WTC11 (cell line): Measurements from ENCODE around the gene ABCA3. TPM values are rescaled to one million over a fixed set of nuclear protein-coding genes. Genes with fewer than 3 reads are reported as not detected.

Experiments used
- ATAC-seq: fragments of 200-7000 bp; cut with Tn5 transposase; 2 replicates; pipeline ENCODE4 v1.10.0; 2021; ENCODE audit warnings: mild to moderate bottlenecking, moderate library complexity
- CTCF ChIA-PET: fragments of 300-600 bp; sonication (Branson Sonifier 250); formaldehyde crosslinking; loops from one replicate; lab custom pipeline; 2021; ENCODE audit warnings: antibody characterized with exemption; lab: Charles Lee
- POLR2A ChIA-PET: fragments of 350-600 bp; sonication (Branson Sonifier 250); formaldehyde crosslinking; loops from one replicate; lab custom pipeline; 2021; ENCODE audit warnings: antibody characterized with exemption; lab: Charles Lee
- DNase-seq: peaks from one replicate; pipeline ENCODE4 v3.0.0; 2021; ENCODE audit warnings: low spot score
- H3K27ac Mint-ChIP-seq: 2 replicates; pipeline ENCODE4 v1.8.0; 2021; ENCODE audit warnings: mixed read lengths
- H3K27me3 Mint-ChIP-seq: 2 replicates; pipeline ENCODE4 v1.8.0; 2021; ENCODE audit warnings: low read depth, mild to moderate bottlenecking, moderate library complexity, mixed read lengths
- H3K36me3 Mint-ChIP-seq: 2 replicates; pipeline ENCODE4 v1.8.0; 2021; ENCODE audit warnings: mixed read lengths
- H3K4me1 Mint-ChIP-seq: 2 replicates; pipeline ENCODE4 v1.8.0; 2022; ENCODE audit warnings: mixed read lengths
- H3K4me3 Mint-ChIP-seq: 2 replicates; pipeline ENCODE4 v1.8.0; 2021; ENCODE audit warnings: mild to moderate bottlenecking, moderate library complexity, mixed read lengths
- H3K9me3 Mint-ChIP-seq: 2 replicates; pipeline ENCODE4 v1.8.0; 2021; ENCODE audit warnings: mixed read lengths
- AFF4 ChIP-seq: sonication (generic); formaldehyde crosslinking; IDR thresholded peaks from 2 replicates; pipeline ENCODE4 v1.8.1; 2023; ENCODE audit warnings: mild to moderate bottlenecking, missing genetic modification reagents, borderline replicate concordance
- ATF1 ChIP-seq: sonication (generic); formaldehyde crosslinking; IDR thresholded peaks from 2 replicates; pipeline ENCODE4 v1.8.1; 2023; ENCODE audit warnings: mild to moderate bottlenecking, moderate library complexity, missing genetic modification reagents
- CBFB ChIP-seq: sonication (generic); formaldehyde crosslinking; IDR thresholded peaks from 2 replicates; pipeline ENCODE4 v1.8.1; 2022; ENCODE audit warnings: mild to moderate bottlenecking, low read depth, missing genetic modification reagents
- CDX4 ChIP-seq: fragments of 250-450 bp; sonication (Bioruptor Pico); IDR thresholded peaks from 2 replicates; pipeline ENCODE4 v1.9.0; 2021; ENCODE audit warnings: moderate library complexity, mild to moderate bottlenecking, inconsistent platforms, borderline replicate concordance
- EMX1 ChIP-seq: fragments of 250-450 bp; sonication (Bioruptor Pico); IDR thresholded peaks from 2 replicates; pipeline ENCODE4 v1.8.0; 2021; ENCODE audit warnings: mild to moderate bottlenecking
- FOXK1 ChIP-seq: sonication (generic); formaldehyde crosslinking; IDR thresholded peaks from 2 replicates; pipeline ENCODE4 v1.8.0; 2022; ENCODE audit warnings: mild to moderate bottlenecking, moderate library complexity, missing genetic modification reagents
- FOXP1 ChIP-seq: sonication (generic); formaldehyde crosslinking; IDR thresholded peaks from 2 replicates; pipeline ENCODE4 v1.8.0; 2022; ENCODE audit warnings: missing genetic modification reagents, mild to moderate bottlenecking, moderate library complexity, borderline replicate concordance
- GABPB1 ChIP-seq: sonication (generic); formaldehyde crosslinking; IDR thresholded peaks from 2 replicates; pipeline ENCODE4 v1.8.1; 2023; ENCODE audit warnings: mild to moderate bottlenecking, missing genetic modification reagents
- NR2C2 ChIP-seq: sonication (generic); formaldehyde crosslinking; IDR thresholded peaks from 2 replicates; pipeline ENCODE4 v1.8.0; 2022; ENCODE audit warnings: mild to moderate bottlenecking, missing genetic modification reagents
- SMAD3 ChIP-seq: sonication (generic); formaldehyde crosslinking; IDR thresholded peaks from 2 replicates; pipeline ENCODE4 v1.8.0; 2022; ENCODE audit warnings: missing genetic modification reagents, mild to moderate bottlenecking, borderline replicate concordance
- SOX15 ChIP-seq: fragments of 250-450 bp; sonication (Bioruptor Pico); IDR thresholded peaks from 2 replicates; pipeline ENCODE4 v1.9.0; 2021; ENCODE audit warnings: mild to moderate bottlenecking
- TP53 ChIP-seq: sonication (generic); formaldehyde crosslinking; IDR thresholded peaks from 2 replicates; pipeline ENCODE4 v1.8.1; 2023; ENCODE audit warnings: mild to moderate bottlenecking, missing genetic modification reagents
- ZNF423 ChIP-seq: fragments of 250-450 bp; sonication (Bioruptor Pico); IDR thresholded peaks from 2 replicates; pipeline ENCODE4 v2.1.2; 2022; ENCODE audit warnings: mild to moderate bottlenecking, moderate library complexity
- total RNA-seq: library from RNA; stranded (reverse); gene quantifications from 3 replicates; pipeline ENCODE4 v1.2.3, GENCODE V29; 2021
- TF ChIP-seq, protein P1 (sequence below): fragments of 250-450 bp; sonication (Bioruptor Pico); IDR thresholded peaks from 2 replicates; pipeline ENCODE4 v1.8.0; 2021; ENCODE audit warnings: mild to moderate bottlenecking
- TF ChIP-seq, protein P2 (sequence below): sonication (generic); formaldehyde crosslinking; IDR thresholded peaks from 2 replicates; pipeline ENCODE4 v1.8.1; 2023; ENCODE audit warnings: mild to moderate bottlenecking, missing genetic modification reagents, moderate library complexity
- TF ChIP-seq, protein P3 (sequence below): sonication (generic); formaldehyde crosslinking; IDR thresholded peaks from 2 replicates; pipeline ENCODE4 v1.8.0; 2022; ENCODE audit warnings: mild to moderate bottlenecking, missing genetic modification reagents
- TF ChIP-seq, protein P4 (sequence below): sonication (generic); formaldehyde crosslinking; IDR thresholded peaks from 2 replicates; pipeline ENCODE4 v1.8.0; 2022; ENCODE audit warnings: mild to moderate bottlenecking, missing genetic modification reagents

Gene ABCA3
- total RNA-seq, 1 experiment from 2014 or later, result 12.1 TPM

GRCh38 chr16:2238838-2239675, 101.5 kb downstream of the ABCA3 start:
- no peaks in the 10 kb centered on the region for H3K9me3 Mint-ChIP-seq
- no peak overlapping the region for H3K4me3 Mint-ChIP-seq
- no peak for TF ChIP-seq EMX1 (CRISPR knock-in tag)
- TF ChIP-seq, protein P1, sequence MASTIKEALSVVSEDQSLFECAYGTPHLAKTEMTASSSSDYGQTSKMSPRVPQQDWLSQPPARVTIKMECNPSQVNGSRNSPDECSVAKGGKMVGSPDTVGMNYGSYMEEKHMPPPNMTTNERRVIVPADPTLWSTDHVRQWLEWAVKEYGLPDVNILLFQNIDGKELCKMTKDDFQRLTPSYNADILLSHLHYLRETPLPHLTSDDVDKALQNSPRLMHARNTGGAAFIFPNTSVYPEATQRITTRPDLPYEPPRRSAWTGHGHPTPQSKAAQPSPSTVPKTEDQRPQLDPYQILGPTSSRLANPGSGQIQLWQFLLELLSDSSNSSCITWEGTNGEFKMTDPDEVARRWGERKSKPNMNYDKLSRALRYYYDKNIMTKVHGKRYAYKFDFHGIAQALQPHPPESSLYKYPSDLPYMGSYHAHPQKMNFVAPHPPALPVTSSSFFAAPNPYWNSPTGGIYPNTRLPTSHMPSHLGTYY (CRISPR knock-in tag), result 0 out of 2 replicates have a peak, but pooled peaks have one; percentile 33
- TF ChIP-seq, all 79 proteins: peak for 1
- ChIA-PET CTCF (interaction anchor here (0.5 to 4.5 kb wide), 8 partner anchors 8 to 262 kb away, joined by 3 to 51 read pairs (median 4); partner anchors contain the start of genes CASKIN1 and ECI1), POLR2A (interaction anchor here (1.0 to 4.1 kb wide), 2 partner anchors 13 to 84 kb away, joined by 3 to 28 read pairs; partner anchors contain the start of genes ECI1 and TRAF7)
- Mint-ChIP-seq H3K27me3 (peaks cover 16% of the 10 kb centered on the region), H3K27ac (0 out of 2 replicates have a peak overlapping the region, but pooled peaks have one; percentile 32), H3K4me1 (no peaks in the 10 kb centered on the region), H3K36me3 (peaks cover 15% of the 10 kb centered on the region)
- ATAC-seq (peak; percentile 14), DNase-seq (peak; percentile 38)

- ATAC-seq (peak; percentile 2; the same call in 1 of the 2 replicates), DNase-seq (no peak)
- POLR2A ChIA-PET, result interaction anchor here (0.5 to 4.1 kb wide), 5 partner anchors 13 to 86 kb away, joined by 3 to 28 read pairs (median 3); partner anchors contain the start of genes ECI1 and TRAF7
- Mint-ChIP-seq H3K27me3 (peaks cover 16% of the 10 kb centered on the region), H3K4me3 (peak overlapping the region; percentile 24; the same call in 1 of the 2 replicates), H3K4me1 (no peaks in the 10 kb centered on the region), H3K9me3 (no peaks in the 10 kb centered on the region), H3K36me3 (peaks cover 11% of the 10 kb centered on the region), H3K27ac (no peak overlapping the region)
- CTCF ChIA-PET, result interaction anchor here (0.6 to 4.5 kb wide), 7 partner anchors 9 to 263 kb away, joined by 3 to 51 read pairs (median 4); partner anchors contain the start of genes CASKIN1 and ECI1
- 0 out of 2 replicates have a peak, but pooled peaks have one; percentile 66 for TF ChIP-seq CBFB (CRISPR knock-in tag)
- TF ChIP-seq, protein P2, sequence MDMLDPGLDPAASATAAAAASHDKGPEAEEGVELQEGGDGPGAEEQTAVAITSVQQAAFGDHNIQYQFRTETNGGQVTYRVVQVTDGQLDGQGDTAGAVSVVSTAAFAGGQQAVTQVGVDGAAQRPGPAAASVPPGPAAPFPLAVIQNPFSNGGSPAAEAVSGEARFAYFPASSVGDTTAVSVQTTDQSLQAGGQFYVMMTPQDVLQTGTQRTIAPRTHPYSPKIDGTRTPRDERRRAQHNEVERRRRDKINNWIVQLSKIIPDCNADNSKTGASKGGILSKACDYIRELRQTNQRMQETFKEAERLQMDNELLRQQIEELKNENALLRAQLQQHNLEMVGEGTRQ, result peak; percentile 81
- TF ChIP-seq TP53 (CRISPR knock-in tag), result no peak
- TF ChIP-seq, protein P3, sequence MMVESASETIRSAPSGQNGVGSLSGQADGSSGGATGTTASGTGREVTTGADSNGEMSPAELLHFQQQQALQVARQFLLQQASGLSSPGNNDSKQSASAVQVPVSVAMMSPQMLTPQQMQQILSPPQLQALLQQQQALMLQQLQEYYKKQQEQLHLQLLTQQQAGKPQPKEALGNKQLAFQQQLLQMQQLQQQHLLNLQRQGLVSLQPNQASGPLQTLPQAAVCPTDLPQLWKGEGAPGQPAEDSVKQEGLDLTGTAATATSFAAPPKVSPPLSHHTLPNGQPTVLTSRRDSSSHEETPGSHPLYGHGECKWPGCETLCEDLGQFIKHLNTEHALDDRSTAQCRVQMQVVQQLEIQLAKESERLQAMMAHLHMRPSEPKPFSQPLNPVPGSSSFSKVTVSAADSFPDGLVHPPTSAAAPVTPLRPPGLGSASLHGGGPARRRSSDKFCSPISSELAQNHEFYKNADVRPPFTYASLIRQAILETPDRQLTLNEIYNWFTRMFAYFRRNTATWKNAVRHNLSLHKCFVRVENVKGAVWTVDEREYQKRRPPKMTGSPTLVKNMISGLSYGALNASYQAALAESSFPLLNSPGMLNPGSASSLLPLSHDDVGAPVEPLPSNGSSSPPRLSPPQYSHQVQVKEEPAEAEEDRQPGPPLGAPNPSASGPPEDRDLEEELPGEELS (CRISPR knock-in tag), result 0 out of 2 replicates have a peak, but pooled peaks have one; percentile 31
- TF ChIP-seq, protein P4, sequence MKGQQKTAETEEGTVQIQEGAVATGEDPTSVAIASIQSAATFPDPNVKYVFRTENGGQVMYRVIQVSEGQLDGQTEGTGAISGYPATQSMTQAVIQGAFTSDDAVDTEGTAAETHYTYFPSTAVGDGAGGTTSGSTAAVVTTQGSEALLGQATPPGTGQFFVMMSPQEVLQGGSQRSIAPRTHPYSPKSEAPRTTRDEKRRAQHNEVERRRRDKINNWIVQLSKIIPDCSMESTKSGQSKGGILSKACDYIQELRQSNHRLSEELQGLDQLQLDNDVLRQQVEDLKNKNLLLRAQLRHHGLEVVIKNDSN (CRISPR knock-in tag), result peak; percentile 78
These were observed 102.2 kb downstream of the ABCA3 start for GRCh38 chr16:2238150-2238837.

GRCh38 chr16:2237493-2238149, 102.9 kb downstream of the ABCA3 start:
- ATAC-seq, result peak; percentile 24
- peaks cover 7% of the 10 kb centered on the region for H3K36me3 Mint-ChIP-seq
- H3K4me3 Mint-ChIP-seq, result peak overlapping the region; percentile 55
- peaks cover 16% of the 10 kb centered on the region for H3K27me3 Mint-ChIP-seq
- CTCF ChIA-PET, result interaction anchor here (1.6 to 4.5 kb wide), 5 partner anchors 14 to 264 kb away, joined by 3 to 51 read pairs (median 17); partner anchors contain the start of genes CASKIN1, ECI1 and PGP
- POLR2A ChIA-PET, result interaction anchor here (0.5 to 4.1 kb wide), 5 partner anchors 14 to 85 kb away, joined by 3 to 28 read pairs (median 3); partner anchors contain the start of genes ECI1 and PGP
- H3K4me1 Mint-ChIP-seq, result no peaks in the 10 kb centered on the region
- H3K27ac Mint-ChIP-seq, result no peak overlapping the region
- DNase-seq, result peak; percentile 53
- no peaks in the 10 kb centered on the region for H3K9me3 Mint-ChIP-seq
- no peak for TF ChIP-seq ATF1 (CRISPR knock-in tag)
- no peak for TF ChIP-seq AFF4 (CRISPR knock-in tag)
- no peak for TF ChIP-seq SMAD3
- TF ChIP-seq FOXP1 (CRISPR knock-in tag), result no peak
- no peak for TF ChIP-seq FOXK1 (CRISPR knock-in tag)
- TF ChIP-seq CDX4 (CRISPR knock-in tag), result no peak
- no peak for TF ChIP-seq SOX15 (CRISPR knock-in tag)
- no peak for TF ChIP-seq NR2C2 (CRISPR knock-in tag)
- peak; percentile 39; the same call in 1 of the 2 replicates for TF ChIP-seq ZNF423 (CRISPR knock-in tag)
- TF ChIP-seq GABPB1 (CRISPR knock-in tag), result no peak
